SK-N-SH treated with all-trans-retinoic acid at 6 μM for 48 hours (cell line): ENCODE measurements around the gene MRPS23.

Experiments used
- CREB5 ChIP-seq: fragments of 250-450 bp; sonication (Bioruptor Pico); IDR thresholded peaks from 2 replicates; pipeline ENCODE4 v1.5.1; 2020; ENCODE audit warnings: low read depth, mild to moderate bottlenecking, moderate library complexity
- CSDC2 ChIP-seq: fragments of 250-450 bp; sonication (Bioruptor Pico); IDR thresholded peaks from 2 replicates; pipeline ENCODE4 v1.5.0; 2020; ENCODE audit warnings: mild to moderate bottlenecking, moderate library complexity
- OSR1 ChIP-seq: fragments of 250-450 bp; sonication (Bioruptor Pico); IDR thresholded peaks from 2 replicates; pipeline ENCODE4 v1.8.0; 2022; ENCODE audit warnings: moderate library complexity, mild to moderate bottlenecking, inconsistent platforms
- PATZ1 ChIP-seq: fragments of 250-450 bp; sonication (Bioruptor Pico); IDR thresholded peaks from 2 replicates; pipeline ENCODE4 v1.8.0; 2020; ENCODE audit warnings: mild to moderate bottlenecking, moderate library complexity, borderline replicate concordance
- PPARA ChIP-seq: fragments of 250-450 bp; sonication (Bioruptor Pico); IDR thresholded peaks from 2 replicates; pipeline ENCODE4 v1.5.0; 2020; ENCODE audit warnings: mild to moderate bottlenecking, borderline replicate concordance

- TF ChIP-seq PATZ1 (CRISPR knock-in tag) (no peak), CSDC2 (no peak), PPARA (no peak), CREB5 (CRISPR knock-in tag) (no peak), OSR1 (CRISPR knock-in tag) (no peak)
Observed at GRCh38 chr17:57861790-57862693, 12.2 kb upstream of the MRPS23 start.
